MCF 10A (cell line): Measurements from ENCODE around the gene KIF1A. TPM values are rescaled to one million over a fixed set of nuclear protein-coding genes. Genes with fewer than 3 reads are reported as not detected.

Experiments
- BruUV-seq: library from RNA; stranded (reverse); fragments of 400-500 nt; replicated peaks from 2 replicates; lab custom pipeline; 2021; lab: Mats Ljungman, UMichigan
- CTCF ChIA-PET: fragments of 300-600 bp; sonication (Branson Sonifier 250); formaldehyde crosslinking; extraction: SDS; loops from one replicate; lab custom pipeline; 2021; ENCODE audit warnings: antibody characterized with exemption, inconsistent platforms; lab: Yijun Ruan, JAX
- POLR2A ChIA-PET: fragments of 300-600, 350-650 bp; sonication (Branson Sonifier 250); formaldehyde crosslinking; extraction: SDS; loops from one replicate; lab custom pipeline; 2020; ENCODE audit warnings: antibody characterized with exemption, inconsistent platforms; lab: Yijun Ruan, JAX
- DNase-seq: peaks from one replicate; pipeline ENCODE4 v3.0.0-alpha.2; 2018; ENCODE audit not compliant: unreplicated experiment
- H3K27ac Mint-ChIP-seq: one replicate; pipeline ENCODE4 v1.8.0; 2022; ENCODE audit warnings: mild to moderate bottlenecking, low read depth, mixed read lengths; ENCODE audit not compliant: unreplicated experiment
- H3K27me3 Mint-ChIP-seq: one replicate; pipeline ENCODE4 v1.8.0; 2022; ENCODE audit warnings: mixed read lengths; ENCODE audit not compliant: insufficient read depth, unreplicated experiment
- H3K36me3 Mint-ChIP-seq: one replicate; pipeline ENCODE4 v1.8.0; 2022; ENCODE audit warnings: mild to moderate bottlenecking, moderate library complexity, mixed read lengths; ENCODE audit not compliant: insufficient read depth, unreplicated experiment
- H3K4me1 Mint-ChIP-seq: one replicate; pipeline ENCODE4 v1.8.0; 2022; ENCODE audit warnings: mixed read lengths; ENCODE audit not compliant: insufficient read depth, unreplicated experiment
- H3K4me3 Mint-ChIP-seq: one replicate; pipeline ENCODE4 v1.8.0; 2022; ENCODE audit warnings: mild to moderate bottlenecking, moderate library complexity, mixed read lengths; ENCODE audit not compliant: unreplicated experiment
- H3K9me3 Mint-ChIP-seq: one replicate; pipeline ENCODE4 v1.8.0; 2022; ENCODE audit warnings: mixed read lengths; ENCODE audit not compliant: unreplicated experiment
- CTCF ChIP-seq: fragments of 200-600 bp; IDR thresholded peaks from one replicate; pipeline ENCODE4 v1.8.0; 2022; ENCODE audit warnings: antibody characterized with exemption, mild to moderate bottlenecking; ENCODE audit not compliant: unreplicated experiment
- intact Hi-C: fragments of 100-400 bp; cut with micrococcal nuclease; formaldehyde crosslinking; loops from 2 replicates; pipeline ENCODE4 v1.14.1; 2022
- total RNA-seq: library from RNA; stranded (reverse); gene quantifications from 2 replicates; pipeline ENCODE4 v1.2.3, GENCODE V29; 2022

Gene KIF1A
- total RNA-seq, 1 experiment from 2014 or later, result not detected

- Mint-ChIP-seq H3K4me3 (no peak overlapping the region), H3K27me3 (peaks cover 79% of the 10 kb centered on the region), H3K4me1 (no peaks in the 10 kb centered on the region), H3K27ac (no peak overlapping the region), H3K9me3 (peaks cover 8% of the 10 kb centered on the region), H3K36me3 (no peaks in the 10 kb centered on the region)
- intact Hi-C loops, result no loop called here
- no peak for DNase-seq
- POLR2A ChIA-PET, result no interaction called here
- no peak for TF ChIP-seq CTCF
- CTCF ChIA-PET, result interaction anchor here (1.0 to 1.6 kb wide), 2 partner anchors 17 to 310 kb away, joined by 4 to 6 read pairs; no protein-coding TSS in a partner anchor
- no TSS peak for BruUV-seq
These were observed 3.7 kb upstream of the KIF1A start for GRCh38 chr2:240823449-240824336.

- H3K4me1 Mint-ChIP-seq, result no peaks in the 10 kb centered on the region
- no peak for TF ChIP-seq CTCF
- ChIA-PET CTCF (interaction anchor here (0.6 kb wide), 1 partner anchor 284 kb away, joined by 3 read pairs; no protein-coding TSS in a partner anchor), POLR2A (no interaction called here)
- H3K27ac Mint-ChIP-seq, result no peak overlapping the region
- no peaks in the 10 kb centered on the region for H3K36me3 Mint-ChIP-seq
- H3K9me3 Mint-ChIP-seq, result peaks cover 8% of the 10 kb centered on the region
- peaks cover 66% of the 10 kb centered on the region for H3K27me3 Mint-ChIP-seq
- no peak for DNase-seq
- H3K4me3 Mint-ChIP-seq, result no peak overlapping the region
- no TSS peak for BruUV-seq
- intact Hi-C loops, result no loop called here
These were observed 2.3 kb upstream of the KIF1A start for GRCh38 chr2:240822280-240822847.

GRCh38 chr2:240821429-240821778 is 1.4 kb upstream of the KIF1A start:
- no peaks in the 10 kb centered on the region for H3K4me1 Mint-ChIP-seq
- H3K27ac Mint-ChIP-seq, result no peak overlapping the region
- no peak for TF ChIP-seq CTCF
- ChIA-PET CTCF (no interaction called here), POLR2A (no interaction called here)
- H3K36me3 Mint-ChIP-seq, result no peaks in the 10 kb centered on the region
- no TSS peak for BruUV-seq
- H3K27me3 Mint-ChIP-seq, result peaks cover 57% of the 10 kb centered on the region
- intact Hi-C loops, result no loop called here
- H3K4me3 Mint-ChIP-seq, result no peak overlapping the region
- no peak for DNase-seq
- H3K9me3 Mint-ChIP-seq, result peaks cover 8% of the 10 kb centered on the region

GRCh38 chr2:240820607-240821428 is 799 bp upstream of the KIF1A start:
- Mint-ChIP-seq H3K27me3 (peaks cover 51% of the 10 kb centered on the region), H3K4me3 (no peak overlapping the region), H3K4me1 (no peaks in the 10 kb centered on the region), H3K36me3 (no peaks in the 10 kb centered on the region), H3K27ac (no peak overlapping the region), H3K9me3 (peaks cover 8% of the 10 kb centered on the region)
- no peak for DNase-seq
- CTCF ChIA-PET, result no interaction called here
- intact Hi-C loops, result no loop called here
- POLR2A ChIA-PET, result no interaction called here
- no TSS peak for BruUV-seq
- no peak for TF ChIP-seq CTCF
